ENCODE measurements around the gene HCN4. TPM values are rescaled to one million over a fixed set of nuclear protein-coding genes. Genes with fewer than 3 reads are reported as not detected.

Gene HCN4
- total and polyA plus RNA-seq, 2 experiments from 2014 or later: 0.27 to 0.40 TPM

DNA sequence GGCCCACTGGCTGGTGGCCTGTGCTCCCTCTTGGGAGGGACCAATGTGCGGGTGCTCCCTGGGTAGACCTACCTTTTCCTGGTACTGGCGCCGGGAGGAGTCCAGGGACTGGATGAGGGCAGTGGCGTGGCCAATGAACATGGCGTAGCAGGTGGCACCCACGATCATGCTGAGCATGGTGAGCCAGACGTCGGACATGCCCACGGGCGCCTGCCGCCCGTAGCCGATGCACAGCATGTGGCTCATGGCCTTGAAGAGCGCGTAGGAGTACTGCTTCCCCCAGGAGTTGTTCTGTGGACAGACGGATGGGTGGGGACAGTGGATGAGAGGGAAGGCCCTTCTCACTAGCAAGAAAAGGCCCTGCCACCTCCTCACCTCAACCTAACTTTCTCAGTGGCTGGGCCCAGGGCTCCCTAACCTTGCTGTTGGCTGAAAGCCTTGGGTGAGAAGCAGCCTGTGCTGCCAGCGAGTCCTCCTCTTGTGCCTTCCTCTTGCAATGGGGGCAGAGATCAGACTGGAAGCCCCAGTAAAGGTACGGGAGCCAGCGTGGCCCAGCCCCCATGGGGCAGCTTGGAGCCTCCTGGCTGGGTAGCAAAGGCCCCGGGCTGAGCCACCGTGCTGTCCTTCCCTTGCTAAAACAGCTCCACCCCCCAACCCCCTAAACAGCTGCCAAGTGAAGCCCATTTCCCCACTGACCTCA lies 39.1 kb downstream of the HCN4 start:
- Histone ChIP-seq H3K36me3 (replicated peaks; ENCODE audit: insufficient read depth, low read depth) (no peaks in the 10 kb centered on the region), H3K4me2 (no peak overlapping the region), H3K9me3 (ENCODE audit: low read depth) (no peaks in the 10 kb centered on the region), H4K20me1 (ENCODE audit: insufficient read depth, poor library complexity, severe bottlenecking) (no peaks in the 10 kb centered on the region), H3K27ac (no peak overlapping the region), H3K4me3 (no peak overlapping the region), H3K9me2 (replicated peaks; ENCODE audit: insufficient read depth) (no peaks in the 10 kb centered on the region), H3K4me1 (ENCODE audit: insufficient read depth) (no peaks in the 10 kb centered on the region), H2AFZ (no peak overlapping the region), H3K79me2 (no peaks in the 10 kb centered on the region), H3K27me3 (no peaks in the 10 kb centered on the region)
- TF ChIP-seq EZH2phosphoT487 (IDR thresholded peaks at IDR 0.05; ENCODE audit: low read depth, severe bottlenecking, unreplicated experiment): no peak
- no peak for TF ChIP-seq EZH2 (IDR thresholded peaks at IDR 0.05; ENCODE audit: borderline replicate concordance)
- 93% methylated on average over 21 of the region's 21 CpGs for WGBS (ENCODE audit: low lambda C conversion rate, missing lambda C conversion rate)
- DNase-seq (ENCODE audit: low spot score): no peak

- Histone ChIP-seq H3K4me3 (no peak overlapping the region), H3K4me2 (no peak overlapping the region), H3K27me3 (no peaks in the 10 kb centered on the region), H2AFZ (no peak overlapping the region), H3K9me2 (replicated peaks; ENCODE audit: insufficient read depth) (no peaks in the 10 kb centered on the region), H3K4me1 (ENCODE audit: insufficient read depth) (no peaks in the 10 kb centered on the region), H3K27ac (no peak overlapping the region), H3K9me3 (ENCODE audit: low read depth) (no peaks in the 10 kb centered on the region), H3K79me2 (no peaks in the 10 kb centered on the region), H4K20me1 (ENCODE audit: insufficient read depth, poor library complexity, severe bottlenecking) (no peaks in the 10 kb centered on the region), H3K36me3 (replicated peaks; ENCODE audit: insufficient read depth, low read depth) (no peaks in the 10 kb centered on the region)
- DNase-seq (ENCODE audit: low spot score): no peak
- 94% methylated on average over 9 of the region's 10 CpGs for WGBS (ENCODE audit: low lambda C conversion rate, missing lambda C conversion rate)
- TF ChIP-seq EZH2 (IDR thresholded peaks at IDR 0.05; ENCODE audit: borderline replicate concordance): no peak
- TF ChIP-seq, protein P1, sequence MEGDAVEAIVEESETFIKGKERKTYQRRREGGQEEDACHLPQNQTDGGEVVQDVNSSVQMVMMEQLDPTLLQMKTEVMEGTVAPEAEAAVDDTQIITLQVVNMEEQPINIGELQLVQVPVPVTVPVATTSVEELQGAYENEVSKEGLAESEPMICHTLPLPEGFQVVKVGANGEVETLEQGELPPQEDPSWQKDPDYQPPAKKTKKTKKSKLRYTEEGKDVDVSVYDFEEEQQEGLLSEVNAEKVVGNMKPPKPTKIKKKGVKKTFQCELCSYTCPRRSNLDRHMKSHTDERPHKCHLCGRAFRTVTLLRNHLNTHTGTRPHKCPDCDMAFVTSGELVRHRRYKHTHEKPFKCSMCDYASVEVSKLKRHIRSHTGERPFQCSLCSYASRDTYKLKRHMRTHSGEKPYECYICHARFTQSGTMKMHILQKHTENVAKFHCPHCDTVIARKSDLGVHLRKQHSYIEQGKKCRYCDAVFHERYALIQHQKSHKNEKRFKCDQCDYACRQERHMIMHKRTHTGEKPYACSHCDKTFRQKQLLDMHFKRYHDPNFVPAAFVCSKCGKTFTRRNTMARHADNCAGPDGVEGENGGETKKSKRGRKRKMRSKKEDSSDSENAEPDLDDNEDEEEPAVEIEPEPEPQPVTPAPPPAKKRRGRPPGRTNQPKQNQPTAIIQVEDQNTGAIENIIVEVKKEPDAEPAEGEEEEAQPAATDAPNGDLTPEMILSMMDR (IDR thresholded peaks at IDR 0.05; ENCODE audit: poor library complexity): no peak
- no peak for TF ChIP-seq EZH2phosphoT487 (IDR thresholded peaks at IDR 0.05; ENCODE audit: low read depth, severe bottlenecking, unreplicated experiment)
Measured at GRCh38 chr15:73328981-73329380, 39.8 kb downstream of the HCN4 start.

- H3K4me2 ChIP-seq: no peak overlapping the region
- TF ChIP-seq EZH2 (IDR thresholded peaks at IDR 0.05; ENCODE audit: borderline replicate concordance): no peak
- TF ChIP-seq, protein P1 (IDR thresholded peaks at IDR 0.05; ENCODE audit: poor library complexity): no peak
- TF ChIP-seq EZH2phosphoT487 (IDR thresholded peaks at IDR 0.05; ENCODE audit: low read depth, severe bottlenecking, unreplicated experiment): no peak
- H2AFZ ChIP-seq: no peak overlapping the region
- WGBS (ENCODE audit: low lambda C conversion rate, missing lambda C conversion rate): 87% methylated on average over 12 of the region's 12 CpGs
- H4K20me1 ChIP-seq (ENCODE audit: insufficient read depth, poor library complexity, severe bottlenecking): no peaks in the 10 kb centered on the region
- H3K27me3 ChIP-seq: no peaks in the 10 kb centered on the region
- no peaks in the 10 kb centered on the region for H3K79me2 ChIP-seq
- no peak overlapping the region for H3K27ac ChIP-seq
- H3K4me1 ChIP-seq (ENCODE audit: insufficient read depth): no peaks in the 10 kb centered on the region
- no peak overlapping the region for H3K4me3 ChIP-seq
- no peaks in the 10 kb centered on the region for H3K9me3 ChIP-seq (ENCODE audit: low read depth)
- H3K36me3 ChIP-seq (replicated peaks; ENCODE audit: insufficient read depth, low read depth): no peaks in the 10 kb centered on the region
- no peak for DNase-seq (ENCODE audit: low spot score)
- H3K9me2 ChIP-seq (replicated peaks; ENCODE audit: insufficient read depth): no peaks in the 10 kb centered on the region
Measured at GRCh38 chr15:73328149-73328820, 40.5 kb downstream of the HCN4 start.

GRCh38 chr15:73326157-73326556 lies 42.6 kb downstream of the HCN4 start:
- Histone ChIP-seq H4K20me1 (ENCODE audit: insufficient read depth, poor library complexity, severe bottlenecking) (no peaks in the 10 kb centered on the region), H3K4me2 (no peak overlapping the region), H3K27me3 (no peaks in the 10 kb centered on the region), H3K27ac (no peak overlapping the region), H3K9me3 (ENCODE audit: low read depth) (no peaks in the 10 kb centered on the region), H2AFZ (no peak overlapping the region), H3K9me2 (replicated peaks; ENCODE audit: insufficient read depth) (no peaks in the 10 kb centered on the region), H3K36me3 (replicated peaks; ENCODE audit: insufficient read depth, low read depth) (no peaks in the 10 kb centered on the region), H3K4me1 (ENCODE audit: insufficient read depth) (no peaks in the 10 kb centered on the region), H3K4me3 (no peak overlapping the region), H3K79me2 (no peaks in the 10 kb centered on the region)
- DNase-seq (ENCODE audit: low spot score): no peak
- TF ChIP-seq EZH2phosphoT487 (IDR thresholded peaks at IDR 0.05; ENCODE audit: low read depth, severe bottlenecking, unreplicated experiment) (no peak), EZH2 (IDR thresholded peaks at IDR 0.05; ENCODE audit: borderline replicate concordance) (no peak)
- TF ChIP-seq, protein P1 (IDR thresholded peaks at IDR 0.05; ENCODE audit: poor library complexity): no peak
- WGBS (ENCODE audit: low lambda C conversion rate, missing lambda C conversion rate): 73% methylated on average over 4 of the region's 4 CpGs
